ENCODE results near the gene ST6GALNAC2. TPM values are rescaled to one million over a fixed set of nuclear protein-coding genes. Genes with fewer than 3 reads are reported as not detected.
A peak's percentile ranks its signal among the peaks of the same experiment; 100 is the strongest.

ST6GALNAC2 gene
- total and polyA plus RNA-seq, 2 experiments from 2014 or later = 0.31 TPM; not detected in 1

DNA sequence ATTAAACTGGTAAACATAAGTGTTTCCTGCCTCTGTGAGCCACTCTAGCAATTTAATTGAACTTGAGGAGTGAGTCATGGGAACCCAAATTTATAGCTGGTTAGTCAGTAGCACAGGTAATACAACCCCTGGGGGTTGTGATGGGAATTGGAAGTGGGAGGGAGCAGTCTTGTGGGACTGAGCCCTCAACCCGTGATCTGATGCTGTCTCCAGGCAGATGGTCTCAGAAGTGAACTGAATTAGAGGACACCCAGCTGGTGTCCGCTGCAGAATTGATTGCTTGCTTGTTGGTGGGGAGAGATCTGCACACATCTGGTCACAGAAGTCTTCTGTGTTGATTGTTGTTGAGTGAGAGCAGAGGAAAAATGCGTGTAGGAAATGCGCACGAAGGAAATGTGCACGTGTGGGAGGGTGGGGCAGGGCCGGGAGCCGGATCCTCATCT, 7.7 kb upstream of the ST6GALNAC2 start:
- H3K4me1 ChIP-seq (ENCODE audit: insufficient read depth) = no peaks in the 10 kb centered on the region
- H4K20me1 ChIP-seq (replicated peaks; ENCODE audit: insufficient read depth) = no peaks in the 10 kb centered on the region; the same call in 1 of the 2 replicates
- Mint-ChIP-seq H3K27ac (no peak overlapping the region), H3K36me3 (ENCODE audit: low read depth) (no peaks in the 10 kb centered on the region), H3K9me3 (no peaks in the 10 kb centered on the region; the same call in 1 of the 3 replicates), H3K4me3 (no peak overlapping the region), H3K27me3 (ENCODE audit: insufficient read depth, low read depth, poor library complexity) (peaks cover 6% of the 10 kb centered on the region), H3K4me1 (peaks cover 6% of the 10 kb centered on the region)
- no peak overlapping the region for H3K4me2 ChIP-seq
- H3F3A ChIP-seq (replicated peaks; ENCODE audit: low read depth) = no peaks in the 10 kb centered on the region
- TF ChIP-seq JUNB (IDR thresholded peaks at IDR 0.05; ENCODE audit: unreplicated experiment) (no peak), CTCF (conservative IDR thresholded peaks at IDR 0.05; ENCODE audit: low read depth in 2 of 2) (0 out of 4 replicates have a peak, but pooled peaks of 1 of the 2 experiments have one; percentile 14)
- no peak overlapping the region for H3K27ac ChIP-seq (ENCODE audit: low read depth)
- ATAC-seq (peak; percentile 50; the same call in 2 of the 3 replicates), DNase-seq (ENCODE audit: low spot score) (peak; percentile 40)
- H2AFZ ChIP-seq = no peak overlapping the region
- no peak overlapping the region for H3K4me3 ChIP-seq
- no peaks in the 10 kb centered on the region for H3K36me3 ChIP-seq (ENCODE audit: insufficient read depth)
- H3K27me3 ChIP-seq (ENCODE audit: insufficient read depth) = peaks cover 4% of the 10 kb centered on the region
- no peaks in the 10 kb centered on the region for H3K9me2 ChIP-seq (ENCODE audit: insufficient read depth)
- H3K79me2 ChIP-seq (replicated peaks; ENCODE audit: insufficient read depth) = no peaks in the 10 kb centered on the region

GRCh38 chr17:76588182-76588581, 2.5 kb upstream of the ST6GALNAC2 start:
- H3K4me3 Mint-ChIP-seq = no peak overlapping the region
- Histone ChIP-seq H3K36me3 (ENCODE audit: insufficient read depth) (no peaks in the 10 kb centered on the region), H4K20me1 (replicated peaks; ENCODE audit: insufficient read depth) (no peaks in the 10 kb centered on the region; the same call in 1 of the 2 replicates)
- TF ChIP-seq CREB1 (CRISPR knock-in tag; IDR thresholded peaks at IDR 0.05; ENCODE audit: low read depth) = no peak
- no peak for TF ChIP-seq POLR2AphosphoS5 (IDR thresholded peaks at IDR 0.05; ENCODE audit: low read depth)
- no peak for TF ChIP-seq ZNF114 (CRISPR knock-in tag; IDR thresholded peaks at IDR 0.05)
- TF ChIP-seq CTCF (conservative IDR thresholded peaks at IDR 0.05; ENCODE audit: low read depth in 2 of 2) = no peak
- TF ChIP-seq ZNF331 (CRISPR knock-in tag; IDR thresholded peaks at IDR 0.05; ENCODE audit: low read depth) = no peak
- TF ChIP-seq STAT1 (IDR thresholded peaks at IDR 0.05; ENCODE audit: unreplicated experiment) = no peak
- no peak for TF ChIP-seq EZH2phosphoT487 (IDR thresholded peaks at IDR 0.05; ENCODE audit: unreplicated experiment)
- no peak for TF ChIP-seq EZH2 (IDR thresholded peaks at IDR 0.05; ENCODE audit: low read depth, unreplicated experiment)
- TF ChIP-seq, protein P1, sequence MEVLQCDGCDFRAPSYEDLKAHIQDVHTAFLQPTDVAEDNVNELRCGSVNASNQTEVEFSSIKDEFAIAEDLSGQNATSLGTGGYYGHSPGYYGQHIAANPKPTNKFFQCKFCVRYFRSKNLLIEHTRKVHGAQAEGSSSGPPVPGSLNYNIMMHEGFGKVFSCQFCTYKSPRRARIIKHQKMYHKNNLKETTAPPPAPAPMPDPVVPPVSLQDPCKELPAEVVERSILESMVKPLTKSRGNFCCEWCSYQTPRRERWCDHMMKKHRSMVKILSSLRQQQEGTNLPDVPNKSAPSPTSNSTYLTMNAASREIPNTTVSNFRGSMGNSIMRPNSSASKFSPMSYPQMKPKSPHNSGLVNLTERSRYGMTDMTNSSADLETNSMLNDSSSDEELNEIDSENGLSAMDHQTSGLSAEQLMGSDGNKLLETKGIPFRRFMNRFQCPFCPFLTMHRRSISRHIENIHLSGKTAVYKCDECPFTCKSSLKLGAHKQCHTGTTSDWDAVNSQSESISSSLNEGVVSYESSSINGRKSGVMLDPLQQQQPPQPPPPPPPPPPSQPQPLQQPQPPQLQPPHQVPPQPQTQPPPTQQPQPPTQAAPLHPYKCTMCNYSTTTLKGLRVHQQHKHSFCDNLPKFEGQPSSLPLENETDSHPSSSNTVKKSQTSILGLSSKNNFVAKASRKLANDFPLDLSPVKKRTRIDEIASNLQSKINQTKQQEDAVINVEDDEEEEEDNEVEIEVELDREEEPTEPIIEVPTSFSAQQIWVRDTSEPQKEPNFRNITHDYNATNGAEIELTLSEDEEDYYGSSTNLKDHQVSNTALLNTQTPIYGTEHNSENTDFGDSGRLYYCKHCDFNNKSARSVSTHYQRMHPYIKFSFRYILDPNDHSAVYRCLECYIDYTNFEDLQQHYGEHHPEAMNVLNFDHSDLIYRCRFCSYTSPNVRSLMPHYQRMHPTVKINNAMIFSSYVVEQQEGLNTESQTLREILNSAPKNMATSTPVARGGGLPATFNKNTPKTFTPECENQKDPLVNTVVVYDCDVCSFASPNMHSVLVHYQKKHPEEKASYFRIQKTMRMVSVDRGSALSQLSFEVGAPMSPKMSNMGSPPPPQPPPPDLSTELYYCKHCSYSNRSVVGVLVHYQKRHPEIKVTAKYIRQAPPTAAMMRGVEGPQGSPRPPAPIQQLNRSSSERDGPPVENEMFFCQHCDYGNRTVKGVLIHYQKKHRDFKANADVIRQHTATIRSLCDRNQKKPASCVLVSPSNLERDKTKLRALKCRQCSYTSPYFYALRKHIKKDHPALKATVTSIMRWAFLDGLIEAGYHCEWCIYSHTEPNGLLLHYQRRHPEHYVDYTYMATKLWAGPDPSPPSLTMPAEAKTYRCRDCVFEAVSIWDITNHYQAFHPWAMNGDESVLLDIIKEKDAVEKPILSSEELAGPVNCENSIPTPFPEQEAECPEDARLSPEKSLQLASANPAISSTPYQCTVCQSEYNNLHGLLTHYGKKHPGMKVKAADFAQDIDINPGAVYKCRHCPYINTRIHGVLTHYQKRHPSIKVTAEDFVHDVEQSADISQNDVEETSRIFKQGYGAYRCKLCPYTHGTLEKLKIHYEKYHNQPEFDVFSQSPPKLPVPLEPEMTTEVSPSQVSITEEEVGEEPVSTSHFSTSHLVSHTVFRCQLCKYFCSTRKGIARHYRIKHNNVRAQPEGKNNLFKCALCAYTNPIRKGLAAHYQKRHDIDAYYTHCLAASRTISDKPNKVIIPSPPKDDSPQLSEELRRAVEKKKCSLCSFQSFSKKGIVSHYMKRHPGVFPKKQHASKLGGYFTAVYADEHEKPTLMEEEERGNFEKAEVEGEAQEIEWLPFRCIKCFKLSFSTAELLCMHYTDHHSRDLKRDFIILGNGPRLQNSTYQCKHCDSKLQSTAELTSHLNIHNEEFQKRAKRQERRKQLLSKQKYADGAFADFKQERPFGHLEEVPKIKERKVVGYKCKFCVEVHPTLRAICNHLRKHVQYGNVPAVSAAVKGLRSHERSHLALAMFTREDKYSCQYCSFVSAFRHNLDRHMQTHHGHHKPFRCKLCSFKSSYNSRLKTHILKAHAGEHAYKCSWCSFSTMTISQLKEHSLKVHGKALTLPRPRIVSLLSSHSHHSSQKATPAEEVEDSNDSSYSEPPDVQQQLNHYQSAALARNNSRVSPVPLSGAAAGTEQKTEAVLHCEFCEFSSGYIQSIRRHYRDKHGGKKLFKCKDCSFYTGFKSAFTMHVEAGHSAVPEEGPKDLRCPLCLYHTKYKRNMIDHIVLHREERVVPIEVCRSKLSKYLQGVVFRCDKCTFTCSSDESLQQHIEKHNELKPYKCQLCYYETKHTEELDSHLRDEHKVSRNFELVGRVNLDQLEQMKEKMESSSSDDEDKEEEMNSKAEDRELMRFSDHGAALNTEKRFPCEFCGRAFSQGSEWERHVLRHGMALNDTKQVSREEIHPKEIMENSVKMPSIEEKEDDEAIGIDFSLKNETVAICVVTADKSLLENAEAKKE (CRISPR knock-in tag; IDR thresholded peaks at IDR 0.05) = no peak
- TF ChIP-seq NANOG (IDR thresholded peaks at IDR 0.05; ENCODE audit: borderline replicate concordance) = no peak

More at GRCh38 chr17:76588182-76588581, 2.5 kb upstream of the ST6GALNAC2 start:
- no peak overlapping the region for H3K27ac Mint-ChIP-seq
- peaks cover 54% of the 10 kb centered on the region for H3K27me3 Mint-ChIP-seq (ENCODE audit: insufficient read depth, low read depth, poor library complexity)
- no peak overlapping the region for H2AFZ ChIP-seq
- H3K27ac ChIP-seq (ENCODE audit: low read depth) = no peak overlapping the region
- no peak overlapping the region for H3K4me3 ChIP-seq
- H3K36me3 Mint-ChIP-seq (ENCODE audit: low read depth) = no peaks in the 10 kb centered on the region; the same call in 2 of the 3 replicates
- no peak for DNase-seq (ENCODE audit: low spot score)
- H3F3A ChIP-seq (replicated peaks; ENCODE audit: low read depth) = 0 out of 2 replicates have a peak, but pooled peaks cover 3% of the 10 kb centered on the region
- no peaks in the 10 kb centered on the region; the same call in 1 of the 3 replicates for H3K9me3 Mint-ChIP-seq
- H3K4me2 ChIP-seq = no peak overlapping the region
- no peaks in the 10 kb centered on the region for H3K9me2 ChIP-seq (ENCODE audit: insufficient read depth)
- ATAC-seq = no peak
- H3K4me1 Mint-ChIP-seq = peaks cover 6% of the 10 kb centered on the region; the same call in 1 of the 3 replicates
- H3K27me3 ChIP-seq (ENCODE audit: insufficient read depth) = peaks cover 57% of the 10 kb centered on the region
- peaks cover 3% of the 10 kb centered on the region for H3K4me1 ChIP-seq (ENCODE audit: insufficient read depth)
- H3K79me2 ChIP-seq (replicated peaks; ENCODE audit: insufficient read depth) = no peaks in the 10 kb centered on the region

Data from GM23338 (cell line).